OCI-LY3 (cell line): ENCODE results near the gene CDH23.

ENCODE experiments used
- H2AFZ ChIP-seq: fragments of 200-600, 300-600 bp; shearing (Covaris generic); 2 replicates; pipeline ENCODE4 v1.6.0; 2014; ENCODE audit warnings: antibody characterized with exemption, low read depth, low read length
- H3K27ac ChIP-seq: fragments of 200-600, 300-600 bp; sonication (generic); 2 replicates; pipeline ENCODE4 v1.5.1; 2014; ENCODE audit warnings: mild to moderate bottlenecking, low read length, moderate library complexity, mixed read lengths
- H3K27me3 ChIP-seq: fragments of 200-600, 300-600 bp; sonication (generic); 2 replicates; pipeline ENCODE4 v1.6.1; 2014; ENCODE audit warnings: low read depth, low read length, mixed read lengths
- H3K36me3 ChIP-seq: fragments of 200-600, 300-600 bp; sonication (generic); replicated peaks from 2 replicates; pipeline ENCODE3; 2014; ENCODE audit warnings: low read depth, low read length, mixed read lengths
- H3K4me1 ChIP-seq: fragments of 300-600, 200-600 bp; sonication (generic); 2 replicates; pipeline ENCODE4 v1.6.1; 2014; ENCODE audit warnings: low read length, mixed read lengths
- H3K4me2 ChIP-seq: fragments of 200-600, 300-600 bp; sonication (generic); 2 replicates; pipeline ENCODE4 v1.6.1; 2014; ENCODE audit warnings: low read length, mixed read lengths
- H3K4me3 ChIP-seq: fragments of 300-600, 200-600 bp; sonication (generic); 2 replicates; pipeline ENCODE4 v1.5.1; 2014; ENCODE audit warnings: antibody characterized with exemption, mild to moderate bottlenecking, low read length, moderate library complexity
- H3K79me2 ChIP-seq: fragments of 300-600, 200-600 bp; shearing (Covaris generic); 2 replicates; pipeline ENCODE4 v1.6.1; 2014; ENCODE audit warnings: mild to moderate bottlenecking, low read length, mixed read lengths
- H3K9ac ChIP-seq: fragments of 300-600, 200-600 bp; shearing (Covaris generic); 2 replicates; pipeline ENCODE4 v1.6.0; 2014; ENCODE audit warnings: mild to moderate bottlenecking, low read length, moderate library complexity
- H3K9me3 ChIP-seq: fragments of 200-600, 300-600 bp; shearing (Covaris generic); 2 replicates; pipeline ENCODE4 v1.6.1; 2014; ENCODE audit warnings: low read length, mixed read lengths; ENCODE audit not compliant: insufficient read depth
- H4K20me1 ChIP-seq: fragments of 200-600, 300-600 bp; sonication (generic); 2 replicates; pipeline ENCODE4 v1.6.1; 2016; ENCODE audit warnings: low read length, mixed read lengths; ENCODE audit not compliant: insufficient read depth
- EZH2phosphoT487 ChIP-seq: fragments of 200-600 bp; shearing (Covaris generic); IDR thresholded peaks from 2 replicates; pipeline ENCODE4 v1.6.1; 2018; ENCODE audit warnings: antibody characterized with exemption, mixed run types, low read depth
- TF ChIP-seq, protein P1 (sequence below): fragments of 200-600, 300-600 bp; sonication (generic); IDR thresholded peaks from 2 replicates; pipeline ENCODE4 v1.5.1; 2014; ENCODE audit warnings: antibody characterized with exemption, low read length, low read depth

Gene CDH23

DNA sequence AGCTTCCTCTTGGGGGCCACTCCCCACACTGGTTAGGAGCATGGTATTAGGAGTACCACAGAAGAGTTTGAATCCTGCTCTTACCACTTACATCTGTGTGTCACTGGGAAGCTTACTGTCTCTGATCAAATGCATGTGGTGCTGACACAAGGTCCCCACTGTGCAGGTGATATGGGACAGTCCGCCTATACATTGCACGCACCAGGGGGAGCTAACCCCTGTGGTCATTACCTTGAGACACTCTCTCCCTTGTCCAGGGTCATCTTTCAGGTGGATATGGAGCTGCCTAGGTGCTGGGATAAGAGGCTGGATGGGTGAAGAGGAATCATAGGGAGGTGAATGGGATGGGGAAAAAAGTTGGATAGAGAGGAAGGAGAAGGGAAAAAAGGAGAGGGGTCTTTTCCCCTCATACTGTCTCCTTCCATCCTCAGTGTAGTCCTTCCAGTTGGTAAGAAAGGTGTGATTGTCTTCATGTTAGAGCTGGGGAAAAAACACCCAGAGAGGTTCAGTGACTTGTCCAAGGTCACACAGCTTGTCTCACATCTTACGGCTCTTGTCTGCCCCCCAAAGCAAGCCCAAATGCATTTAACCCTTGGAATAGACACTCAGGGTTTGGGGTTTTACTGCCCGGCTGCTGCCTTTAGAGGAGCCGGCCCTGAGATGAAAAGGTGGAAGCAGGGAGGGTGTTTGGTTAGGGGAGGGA lies 125.9 kb downstream of the CDH23 start:
- H3K9ac ChIP-seq = no peak overlapping the region
- no peaks in the 10 kb centered on the region for H3K79me2 ChIP-seq
- no peaks in the 10 kb centered on the region for H3K36me3 ChIP-seq
- peaks cover 19% of the 10 kb centered on the region for H3K27me3 ChIP-seq
- no peaks in the 10 kb centered on the region for H3K9me3 ChIP-seq
- TF ChIP-seq, protein P1, sequence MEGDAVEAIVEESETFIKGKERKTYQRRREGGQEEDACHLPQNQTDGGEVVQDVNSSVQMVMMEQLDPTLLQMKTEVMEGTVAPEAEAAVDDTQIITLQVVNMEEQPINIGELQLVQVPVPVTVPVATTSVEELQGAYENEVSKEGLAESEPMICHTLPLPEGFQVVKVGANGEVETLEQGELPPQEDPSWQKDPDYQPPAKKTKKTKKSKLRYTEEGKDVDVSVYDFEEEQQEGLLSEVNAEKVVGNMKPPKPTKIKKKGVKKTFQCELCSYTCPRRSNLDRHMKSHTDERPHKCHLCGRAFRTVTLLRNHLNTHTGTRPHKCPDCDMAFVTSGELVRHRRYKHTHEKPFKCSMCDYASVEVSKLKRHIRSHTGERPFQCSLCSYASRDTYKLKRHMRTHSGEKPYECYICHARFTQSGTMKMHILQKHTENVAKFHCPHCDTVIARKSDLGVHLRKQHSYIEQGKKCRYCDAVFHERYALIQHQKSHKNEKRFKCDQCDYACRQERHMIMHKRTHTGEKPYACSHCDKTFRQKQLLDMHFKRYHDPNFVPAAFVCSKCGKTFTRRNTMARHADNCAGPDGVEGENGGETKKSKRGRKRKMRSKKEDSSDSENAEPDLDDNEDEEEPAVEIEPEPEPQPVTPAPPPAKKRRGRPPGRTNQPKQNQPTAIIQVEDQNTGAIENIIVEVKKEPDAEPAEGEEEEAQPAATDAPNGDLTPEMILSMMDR = no peak
- no peak for TF ChIP-seq EZH2phosphoT487
- no peak overlapping the region for H3K4me2 ChIP-seq
- no peak overlapping the region for H3K27ac ChIP-seq
- H2AFZ ChIP-seq = no peak overlapping the region
- H4K20me1 ChIP-seq = no peaks in the 10 kb centered on the region
- no peak overlapping the region for H3K4me3 ChIP-seq
- H3K4me1 ChIP-seq = peaks cover 14% of the 10 kb centered on the region

DNA sequence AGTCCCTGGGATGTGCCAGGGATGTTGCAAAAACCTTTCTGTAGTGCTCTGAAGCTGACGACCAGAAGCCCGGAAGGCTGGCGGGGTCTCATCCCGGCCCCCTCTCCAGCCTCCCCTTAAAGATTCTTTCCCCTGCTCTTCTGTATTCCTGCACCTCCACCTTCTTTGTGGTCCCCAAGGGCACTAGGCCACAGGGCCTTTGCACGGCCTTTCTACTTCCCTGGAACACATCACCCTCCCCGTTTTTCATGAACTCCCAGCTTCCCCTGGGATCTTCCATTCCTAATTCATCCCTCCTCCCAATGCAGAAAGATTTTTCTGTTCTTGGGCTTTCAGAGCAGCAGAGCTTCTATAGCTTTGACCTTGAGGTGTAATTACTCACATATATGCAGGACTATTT lies 127.0 kb downstream of the CDH23 start:
- Histone ChIP-seq H3K27ac (no peak overlapping the region), H3K4me2 (no peak overlapping the region), H3K79me2 (no peaks in the 10 kb centered on the region), H3K4me1 (peaks cover 14% of the 10 kb centered on the region), H3K4me3 (no peak overlapping the region), H4K20me1 (no peaks in the 10 kb centered on the region), H3K9ac (no peak overlapping the region), H3K27me3 (peaks cover 19% of the 10 kb centered on the region), H3K9me3 (no peaks in the 10 kb centered on the region), H3K36me3 (no peaks in the 10 kb centered on the region), H2AFZ (no peak overlapping the region)
- TF ChIP-seq, protein P1 = no peak
- no peak for TF ChIP-seq EZH2phosphoT487

DNA sequence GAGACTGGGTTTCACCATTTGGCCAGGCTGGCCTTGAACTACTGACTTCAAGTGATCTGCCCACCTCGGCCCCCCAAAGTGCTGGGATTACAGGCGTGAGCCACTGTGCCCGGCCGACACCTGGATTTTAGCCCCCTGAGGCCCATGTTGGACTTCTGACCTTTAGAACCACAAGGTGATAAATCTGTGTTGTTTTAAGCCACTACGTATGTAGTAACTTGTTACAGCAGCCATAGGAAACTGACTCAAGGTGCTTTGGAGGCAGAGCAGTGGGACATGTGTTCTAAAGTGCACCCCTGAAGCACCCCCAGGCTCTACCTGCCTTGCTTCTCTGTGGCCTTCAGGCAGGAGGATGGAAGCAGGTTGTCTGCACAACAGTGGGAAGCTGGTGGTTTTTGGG lies 128.4 kb downstream of the CDH23 start:
- Histone ChIP-seq H3K4me3 (no peak overlapping the region), H3K79me2 (no peaks in the 10 kb centered on the region), H3K36me3 (no peaks in the 10 kb centered on the region), H3K4me1 (peaks cover 14% of the 10 kb centered on the region), H3K9me3 (no peaks in the 10 kb centered on the region), H3K27ac (no peak overlapping the region), H3K9ac (no peak overlapping the region), H2AFZ (no peak overlapping the region), H3K27me3 (peaks cover 19% of the 10 kb centered on the region), H3K4me2 (no peak overlapping the region), H4K20me1 (no peaks in the 10 kb centered on the region)
- TF ChIP-seq EZH2phosphoT487 = no peak

DNA sequence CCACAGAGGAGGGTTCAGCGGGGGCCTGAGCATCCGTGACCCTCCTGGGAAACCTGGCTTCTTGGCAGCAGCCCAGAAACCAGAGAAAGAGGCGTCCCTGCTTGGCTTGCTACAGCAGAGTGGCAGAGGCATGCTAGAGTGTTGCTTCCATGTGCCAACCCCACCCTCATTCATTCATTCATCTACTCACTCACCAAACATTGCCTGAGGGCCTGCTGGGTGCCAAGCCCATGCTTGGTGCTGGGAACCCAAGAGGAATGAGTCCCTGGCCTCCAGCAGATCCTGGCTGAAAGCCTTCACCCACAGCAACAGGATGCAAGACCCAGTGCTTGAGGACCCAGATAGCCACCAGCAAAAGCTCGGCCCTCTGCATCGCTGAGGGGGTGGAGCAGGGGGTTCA lies 129.0 kb downstream of the CDH23 start:
- H3K4me2 ChIP-seq = no peak overlapping the region
- peaks cover 19% of the 10 kb centered on the region for H3K27me3 ChIP-seq
- H3K4me1 ChIP-seq = peaks cover 14% of the 10 kb centered on the region
- no peaks in the 10 kb centered on the region for H3K36me3 ChIP-seq
- H3K27ac ChIP-seq = no peak overlapping the region
- H3K9me3 ChIP-seq = no peaks in the 10 kb centered on the region
- TF ChIP-seq, protein P1 = no peak
- no peak for TF ChIP-seq EZH2phosphoT487
- H3K4me3 ChIP-seq = no peak overlapping the region
- H3K79me2 ChIP-seq = no peaks in the 10 kb centered on the region
- no peak overlapping the region for H3K9ac ChIP-seq
- no peaks in the 10 kb centered on the region for H4K20me1 ChIP-seq
- no peak overlapping the region for H2AFZ ChIP-seq
